ENCODE results near the gene SLC6A4.
A peak's percentile ranks its signal among the peaks of the same experiment; 100 is the strongest.
"Not testable (repeated sequence)": the region's sequence is repeated elsewhere in the genome, so short reads cannot be mapped to it uniquely, and the experiment has no call there.

Gene SLC6A4

GRCh38 chr17:30238387-30239088, 3.0 kb upstream of the SLC6A4 start:
- DNase-seq, result no peak

- no peak for DNase-seq
Measured at GRCh38 chr17:30238003-30238344, 2.5 kb upstream of the SLC6A4 start.

GRCh38 chr17:30237296-30238002, 2.0 kb upstream of the SLC6A4 start:
- no peak for DNase-seq

- peak; percentile 38 to 46 for DNase-seq
Measured at GRCh38 chr17:30236766-30237165, 1.3 kb upstream of the SLC6A4 start.

- DNase-seq, result no peak
Measured at GRCh38 chr17:30236297-30236624, 764 bp upstream of the SLC6A4 start.

- no peak for DNase-seq
Measured at GRCh38 chr17:30234964-30235363, 533 bp downstream of the SLC6A4 start.

- no peak for DNase-seq
Measured at GRCh38 chr17:30234296-30234695, 1.2 kb downstream of the SLC6A4 start.

- DNase-seq, result no peak
Measured at GRCh38 chr17:30232824-30233427, 2.6 kb downstream of the SLC6A4 start.

- no peak for DNase-seq
Measured at GRCh38 chr17:30232015-30232823, 3.3 kb downstream of the SLC6A4 start.

GRCh38 chr17:30230596-30231125, 4.8 kb downstream of the SLC6A4 start:
- DNase-seq, result no peak

GRCh38 chr17:30230009-30230408, 5.5 kb downstream of the SLC6A4 start:
- not testable (repeated sequence) for DNase-seq

GRCh38 chr17:30229012-30229411, 6.5 kb downstream of the SLC6A4 start:
- DNase-seq, result no peak

GRCh38 chr17:30228011-30228410, 7.5 kb downstream of the SLC6A4 start:
- DNase-seq, result no peak

GRCh38 chr17:30226878-30227277, 8.6 kb downstream of the SLC6A4 start:
- no peak for DNase-seq

- no peak for DNase-seq
Measured at GRCh38 chr17:30225919-30226553, 9.5 kb downstream of the SLC6A4 start.

- DNase-seq, result no peak
Measured at GRCh38 chr17:30225112-30225511, 10.4 kb downstream of the SLC6A4 start.

GRCh38 chr17:30224419-30224960, 11.0 kb downstream of the SLC6A4 start:
- DNase-seq, result no peak

GRCh38 chr17:30222721-30223175, 12.7 kb downstream of the SLC6A4 start:
- no peak for DNase-seq

GRCh38 chr17:30222251-30222650, 13.2 kb downstream of the SLC6A4 start:
- DNase-seq, result no peak

GRCh38 chr17:30221346-30221745, 14.2 kb downstream of the SLC6A4 start:
- DNase-seq, result no peak

GRCh38 chr17:30220414-30220813, 15.1 kb downstream of the SLC6A4 start:
- no peak for DNase-seq

GRCh38 chr17:30219833-30220232, 15.7 kb downstream of the SLC6A4 start:
- no peak for DNase-seq

Data from activated T-cell treated with anti-CD3 and anti-CD28 coated beads, Interleukin-2, amount 50 U/mL, for 48 hours (primary cell).